HG03354 (cell line): Measurements from ENCODE around the gene AP3B2.

Source experiments
- ATAC-seq: cut with Tn5 transposase; IDR thresholded peaks from one replicate; pipeline ENCODE4 v1.9.1; 2021; ENCODE audit warnings: mild to moderate bottlenecking; ENCODE audit not compliant: unreplicated experiment, poor library complexity, severe bottlenecking

The AP3B2 gene

GRCh38 chr15:82698711-82699345 lies 10.8 kb downstream of the AP3B2 start:
- no peak for ATAC-seq

GRCh38 chr15:82697735-82698407 lies 11.8 kb downstream of the AP3B2 start:
- no peak for ATAC-seq

GRCh38 chr15:82692171-82692570 lies 17.5 kb downstream of the AP3B2 start:
- ATAC-seq, result no peak

- ATAC-seq, result no peak
Measured at GRCh38 chr15:82689147-82689546, 20.5 kb downstream of the AP3B2 start.

GRCh38 chr15:82688691-82689090 lies 21.0 kb downstream of the AP3B2 start:
- ATAC-seq, result no peak

- no peak for ATAC-seq
Measured at GRCh38 chr15:82681371-82681770, 28.3 kb downstream of the AP3B2 start.

- ATAC-seq, result peak; percentile 91
Measured at GRCh38 chr15:82680200-82681102, 29.2 kb downstream of the AP3B2 start.

- no peak for ATAC-seq
Measured at GRCh38 chr15:82679626-82680199, 30.0 kb downstream of the AP3B2 start.

- no peak for ATAC-seq
Measured at GRCh38 chr15:82677720-82678323, 31.9 kb downstream of the AP3B2 start.

- no peak for ATAC-seq
Measured at GRCh38 chr15:82674873-82675272, 34.8 kb downstream of the AP3B2 start.

GRCh38 chr15:82670699-82671098 lies 39.0 kb downstream of the AP3B2 start:
- no peak for ATAC-seq

- ATAC-seq, result no peak
Measured at GRCh38 chr15:82666606-82667005, 43.1 kb downstream of the AP3B2 start.

- ATAC-seq, result no peak
Measured at GRCh38 chr15:82664021-82664420, 45.7 kb downstream of the AP3B2 start.

- ATAC-seq, result no peak
Measured at GRCh38 chr15:82663186-82663600, 46.5 kb downstream of the AP3B2 start.

GRCh38 chr15:82662641-82663040 lies 47.0 kb downstream of the AP3B2 start:
- no peak for ATAC-seq

- ATAC-seq, result no peak
Measured at GRCh38 chr15:82660378-82660777, 49.3 kb downstream of the AP3B2 start.

GRCh38 chr15:82656641-82657266 lies 52.9 kb downstream of the AP3B2 start:
- no peak for ATAC-seq

GRCh38 chr15:82655606-82656005 lies 54.1 kb downstream of the AP3B2 start:
- ATAC-seq, result no peak

GRCh38 chr15:82653483-82654168 lies 56.0 kb downstream of the AP3B2 start:
- no peak for ATAC-seq
